ENCODE measurements around the gene SYT1. TPM values are rescaled to one million over a fixed set of nuclear protein-coding genes. Genes with fewer than 3 reads are reported as not detected.

SYT1 gene
- total RNA-seq, 3 donors from 2014 or later (not counting 1 experiment from before 2014, with no cell fraction given), result not detected

- WGBS (ENCODE audit: insufficient coverage), result 86% methylated on average over 6 of the region's 6 CpGs
- Mint-ChIP-seq H3K4me1 (no peaks in the 10 kb centered on the region), H3K9me3 (peaks cover 6 to 11% of the 10 kb centered on the region in 2 donors)
Observed at GRCh38 chr12:79217306-79217705, 352.7 kb downstream of the SYT1 start.

GRCh38 chr12:79223210-79223609 lies 358.6 kb downstream of the SYT1 start:
- peaks cover 8% of the 10 kb centered on the region for H3K36me3 Mint-ChIP-seq
- Histone ChIP-seq H3K27ac (ENCODE audit: low read length) (no peak overlapping the region), H3K4me3 (ENCODE audit: low read length) (no peak overlapping the region), H3K4me1 (ENCODE audit: control insufficient read depth, insufficient read depth, low read length) (no peaks in the 10 kb centered on the region), H3K27me3 (ENCODE audit: control insufficient read depth, insufficient read depth, low read length) (no peaks in the 10 kb centered on the region), H3K9me3 (ENCODE audit: control insufficient read depth, insufficient read depth, low read length) (peaks cover 8% of the 10 kb centered on the region), H3K36me3 (ENCODE audit: control insufficient read depth, insufficient read depth, low read length) (no peaks in the 10 kb centered on the region)
- H3K4me1 Mint-ChIP-seq, result no peaks in the 10 kb centered on the region
- DNase-seq (no peak), ATAC-seq (no peak)
- H3K27ac Mint-ChIP-seq, result no peak overlapping the region
- peaks cover 24 to 29% of the 10 kb centered on the region in 2 donors for H3K9me3 Mint-ChIP-seq
- 89% methylated on average over 1 of the region's 1 CpG for WGBS (ENCODE audit: insufficient coverage)
- intact Hi-C loops (cut with micrococcal nuclease), result no loop called here
- TF ChIP-seq CTCF (IDR thresholded peaks at IDR 0.05), result no peak
- H3K27me3 Mint-ChIP-seq (ENCODE audit: low read depth in 2 of 2), result no peaks in the 10 kb centered on the region
- no peak overlapping the region for H3K4me3 Mint-ChIP-seq

More at GRCh38 chr12:79217306-79217705, 352.7 kb downstream of the SYT1 start:
- Histone ChIP-seq H3K4me1 (ENCODE audit: control insufficient read depth, insufficient read depth, low read length) (no peaks in the 10 kb centered on the region), H3K9me3 (ENCODE audit: control insufficient read depth, insufficient read depth, low read length) (peaks cover 1% of the 10 kb centered on the region), H3K4me3 (ENCODE audit: low read length) (no peak overlapping the region), H3K27ac (ENCODE audit: low read length) (no peak overlapping the region), H3K27me3 (ENCODE audit: control insufficient read depth, insufficient read depth, low read length) (no peaks in the 10 kb centered on the region), H3K36me3 (ENCODE audit: control insufficient read depth, insufficient read depth, low read length) (no peaks in the 10 kb centered on the region)
- H3K36me3 Mint-ChIP-seq, result peaks cover under 1% of the 10 kb centered on the region
- intact Hi-C loops (cut with micrococcal nuclease), result no loop called here
- TF ChIP-seq CTCF (IDR thresholded peaks at IDR 0.05), result no peak
- ATAC-seq, result no peak
- no peak for DNase-seq
- no peak overlapping the region for H3K27ac Mint-ChIP-seq
- H3K27me3 Mint-ChIP-seq (ENCODE audit: low read depth in 2 of 2), result no peaks in the 10 kb centered on the region
- H3K4me3 Mint-ChIP-seq, result no peak overlapping the region

GRCh38 chr12:79223761-79224160 lies 359.2 kb downstream of the SYT1 start:
- Mint-ChIP-seq H3K27ac (no peak overlapping the region), H3K4me1 (no peaks in the 10 kb centered on the region), H3K27me3 (ENCODE audit: low read depth in 2 of 2) (no peaks in the 10 kb centered on the region), H3K9me3 (peaks cover 26 to 33% of the 10 kb centered on the region in 2 donors), H3K36me3 (peaks cover 8% of the 10 kb centered on the region), H3K4me3 (no peak overlapping the region)
- DNase-seq (no peak), ATAC-seq (no peak)
- no peak overlapping the region for H3K27ac ChIP-seq (ENCODE audit: low read length)
- no peaks in the 10 kb centered on the region for H3K36me3 ChIP-seq (ENCODE audit: control insufficient read depth, insufficient read depth, low read length)
- intact Hi-C loops (cut with micrococcal nuclease), result no loop called here
- TF ChIP-seq CTCF (IDR thresholded peaks at IDR 0.05), result no peak
- H3K4me3 ChIP-seq (ENCODE audit: low read length), result no peak overlapping the region
- H3K9me3 ChIP-seq (ENCODE audit: control insufficient read depth, insufficient read depth, low read length), result peaks cover 8% of the 10 kb centered on the region
- no peaks in the 10 kb centered on the region for H3K27me3 ChIP-seq (ENCODE audit: control insufficient read depth, insufficient read depth, low read length)
- no peaks in the 10 kb centered on the region for H3K4me1 ChIP-seq (ENCODE audit: control insufficient read depth, insufficient read depth, low read length)
- WGBS (ENCODE audit: insufficient coverage), result 75% methylated on average over 2 of the region's 2 CpGs

- peaks cover 8% of the 10 kb centered on the region for H3K9me3 ChIP-seq (ENCODE audit: control insufficient read depth, insufficient read depth, low read length)
- H3K36me3 ChIP-seq (ENCODE audit: control insufficient read depth, insufficient read depth, low read length), result no peaks in the 10 kb centered on the region
- H3K4me3 ChIP-seq (ENCODE audit: low read length), result no peak overlapping the region
- H3K4me3 Mint-ChIP-seq, result no peak overlapping the region
- intact Hi-C loops (cut with micrococcal nuclease), result no loop called here
- no CpG with 5 or more reads among the region's 1 CpG for WGBS (ENCODE audit: insufficient coverage)
- no peak for TF ChIP-seq CTCF (IDR thresholded peaks at IDR 0.05)
- DNase-seq, result no peak
- H3K27me3 Mint-ChIP-seq (ENCODE audit: low read depth in 2 of 2), result no peaks in the 10 kb centered on the region
- ATAC-seq, result no peak
- H3K27ac Mint-ChIP-seq, result no peak overlapping the region
- H3K27me3 ChIP-seq (ENCODE audit: control insufficient read depth, insufficient read depth, low read length), result no peaks in the 10 kb centered on the region
- no peaks in the 10 kb centered on the region for H3K4me1 ChIP-seq (ENCODE audit: control insufficient read depth, insufficient read depth, low read length)
- no peak overlapping the region for H3K27ac ChIP-seq (ENCODE audit: low read length)
- H3K9me3 Mint-ChIP-seq, result peaks cover 22% of the 10 kb centered on the region in 2 donors
- H3K36me3 Mint-ChIP-seq, result peaks cover 8% of the 10 kb centered on the region
- no peaks in the 10 kb centered on the region for H3K4me1 Mint-ChIP-seq
Observed at GRCh38 chr12:79227091-79227490, 362.5 kb downstream of the SYT1 start.

Data from natural killer cell (primary cell).